ENCODE results near the gene ITPRIP.
A peak's percentile ranks its signal among the peaks of the same experiment; 100 is the strongest.

The ITPRIP gene

DNA sequence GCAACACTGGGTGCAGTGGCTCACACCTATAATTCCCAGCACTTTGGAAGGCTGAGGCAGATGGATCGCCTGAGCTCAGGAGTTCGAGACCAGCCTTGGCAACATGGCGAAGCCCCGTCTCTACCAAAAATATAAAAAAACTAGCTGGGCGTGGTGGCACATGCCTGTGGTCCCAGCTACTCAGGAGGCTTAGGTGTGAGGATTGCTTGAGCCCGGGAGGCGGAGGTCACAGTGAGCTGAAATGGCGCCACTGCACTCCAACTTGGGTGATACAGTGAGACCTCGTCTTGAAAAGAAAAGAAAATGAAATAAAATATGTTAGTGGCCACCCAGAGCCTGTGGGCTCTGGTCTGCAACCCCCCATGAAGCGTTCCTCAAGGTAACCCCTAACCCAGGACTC is 13.3 kb downstream of the ITPRIP start:
- no peak for DNase-seq

DNA sequence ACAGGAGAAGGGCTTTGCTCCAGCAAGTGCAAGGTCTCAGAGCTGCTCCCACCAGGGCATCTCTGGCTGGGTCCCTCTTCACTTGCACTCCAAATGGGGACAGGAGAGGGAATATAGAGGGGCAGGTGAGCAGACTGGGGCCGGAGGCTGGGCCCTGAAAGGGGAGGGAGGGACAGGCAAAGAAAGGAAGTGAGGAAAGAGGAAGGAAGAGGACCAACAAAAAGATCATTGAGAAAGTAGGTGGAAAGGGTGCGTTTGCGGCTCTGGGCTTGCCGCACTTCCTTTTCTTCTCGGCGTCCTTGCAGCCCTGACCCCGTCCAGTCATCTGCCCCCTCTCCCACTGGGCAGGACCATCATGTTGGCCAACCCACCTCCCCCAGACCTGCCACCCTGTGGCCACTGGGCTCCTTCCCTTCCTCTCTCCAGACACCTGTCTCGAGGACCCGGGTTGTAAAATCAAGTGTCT is 14.0 kb downstream of the ITPRIP start:
- peak in 1 of 2 donors; percentile 68 for DNase-seq

GRCh38 chr10:104323760-104324201 is 14.5 kb downstream of the ITPRIP start:
- DNase-seq = no peak

- DNase-seq = no peak
Measured at GRCh38 chr10:104323085-104323484, 15.2 kb downstream of the ITPRIP start.

DNA sequence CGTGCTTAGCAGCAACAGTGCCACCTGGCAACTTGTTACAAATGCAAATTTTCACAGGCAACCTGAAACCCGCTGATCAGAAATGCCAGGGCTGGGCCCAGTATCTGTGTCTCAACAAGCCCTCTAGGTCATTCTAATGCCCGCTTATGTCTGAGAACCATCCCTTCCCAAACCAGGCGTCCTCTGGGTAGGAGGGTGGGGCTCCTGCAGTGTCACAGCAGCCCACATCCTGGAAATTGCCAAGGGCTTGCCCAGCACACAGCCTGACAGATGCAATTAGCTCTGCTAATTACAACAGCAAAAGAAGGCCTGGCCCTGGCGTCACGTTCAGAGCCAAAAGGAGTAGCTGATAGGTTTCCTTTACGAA is 15.9 kb downstream of the ITPRIP start:
- peak; percentile 42 to 51 for DNase-seq

GRCh38 chr10:104321725-104322415 is 16.4 kb downstream of the ITPRIP start:
- no peak for DNase-seq

GRCh38 chr10:104321226-104321625 is 17.0 kb downstream of the ITPRIP start:
- no peak for DNase-seq

DNA sequence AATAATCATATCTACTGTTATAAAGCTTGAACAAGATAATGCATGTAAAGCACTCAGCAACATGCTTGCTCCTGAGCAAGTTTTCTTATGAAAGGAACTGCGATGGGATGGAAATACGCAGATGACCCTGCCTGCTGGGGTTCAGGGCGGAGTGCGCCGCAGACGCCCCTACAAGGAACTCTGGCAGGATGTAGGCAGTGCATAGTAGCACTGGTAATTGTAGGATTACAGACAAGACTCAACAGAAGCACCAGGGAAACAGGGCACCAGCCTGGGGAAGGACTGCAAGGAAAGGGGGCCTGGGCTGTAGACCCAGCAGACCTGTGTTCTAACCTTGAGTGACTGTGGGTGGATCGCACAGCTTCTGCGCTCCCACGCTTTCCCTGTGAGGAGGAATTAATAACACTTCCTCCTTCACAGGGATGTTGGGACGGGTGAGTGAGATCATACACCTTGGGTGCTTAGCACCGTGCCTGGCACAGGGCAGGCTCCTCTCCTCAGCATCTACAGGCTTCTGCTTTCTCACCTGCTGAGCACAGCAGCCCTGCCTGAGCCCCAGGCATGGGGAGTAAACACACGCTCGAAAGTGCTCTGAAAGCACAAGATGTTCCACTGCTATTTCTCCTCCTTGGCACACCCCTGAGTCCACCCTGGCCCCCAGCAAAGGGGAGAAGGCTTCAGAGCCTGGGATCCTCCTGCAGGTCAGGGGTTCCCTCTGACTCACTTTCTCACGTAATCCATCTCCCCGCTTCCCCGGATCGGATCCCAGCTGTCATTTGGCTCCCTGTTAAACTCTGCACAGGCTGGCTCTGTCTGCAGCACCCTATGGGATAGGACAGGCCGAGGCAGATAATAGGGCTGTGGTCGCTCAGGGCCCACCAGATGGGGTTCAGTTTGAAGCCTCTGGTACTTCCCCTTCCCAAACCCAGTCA is 19.2 kb downstream of the ITPRIP start:
- DNase-seq = no peak

- no peak for DNase-seq
Measured at GRCh38 chr10:104318326-104318725, 19.9 kb downstream of the ITPRIP start.

DNA sequence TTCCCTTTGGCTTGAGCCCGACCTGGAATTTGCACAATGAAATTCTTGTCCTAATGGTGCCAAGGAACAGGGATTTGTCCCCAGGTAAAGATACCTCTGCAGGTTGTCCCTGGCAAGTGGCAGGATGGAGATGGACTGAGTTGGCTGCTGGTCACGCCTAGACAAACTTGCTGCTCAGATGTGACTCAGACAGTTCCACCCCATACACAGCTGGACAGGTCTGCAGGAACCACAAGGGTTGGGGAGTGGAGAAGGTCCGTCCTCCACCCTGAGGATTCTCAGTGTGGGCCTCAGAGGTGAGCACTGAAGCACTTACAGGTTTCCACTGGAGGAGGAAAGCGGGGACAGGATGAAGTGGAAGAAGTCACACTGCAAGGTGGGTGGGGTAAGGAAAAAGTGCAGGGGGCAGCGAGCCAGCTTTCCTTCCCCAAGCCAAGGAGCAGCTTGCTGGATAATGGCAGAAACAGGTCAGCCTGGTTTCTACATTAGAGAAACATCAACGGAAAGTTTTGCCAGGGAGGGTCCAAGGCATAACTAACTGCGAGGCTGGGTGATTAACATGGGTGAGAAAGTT is 20.5 kb downstream of the ITPRIP start:
- no peak for DNase-seq

- DNase-seq = no peak
Measured at GRCh38 chr10:104317269-104317710, 21.0 kb downstream of the ITPRIP start.

- DNase-seq = no peak
Measured at GRCh38 chr10:104316321-104317099, 21.8 kb downstream of the ITPRIP start.

DNA sequence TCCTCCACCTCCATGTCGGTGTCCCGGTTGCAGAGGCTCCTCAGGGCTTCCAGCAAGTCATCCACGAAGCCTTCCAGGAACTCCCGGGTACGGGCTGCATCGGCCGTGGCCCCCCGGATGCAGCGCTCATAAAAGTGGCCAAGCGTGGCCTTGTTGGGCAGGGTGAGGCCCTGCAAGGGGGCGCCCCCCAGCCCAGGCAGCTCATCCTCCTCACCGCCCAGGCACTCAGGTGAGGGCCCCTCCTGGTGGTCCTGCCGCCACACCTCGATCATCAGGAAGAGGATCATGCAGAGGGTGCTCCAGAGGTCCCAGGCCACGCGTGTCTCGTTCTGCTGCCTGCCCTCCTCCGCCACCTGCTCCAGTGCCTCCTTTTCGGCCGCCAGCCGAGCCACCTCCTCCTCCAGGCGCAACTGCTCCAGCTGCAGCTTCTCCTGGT is 22.8 kb downstream of the ITPRIP start:
- DNase-seq = no peak

- no peak for DNase-seq
Measured at GRCh38 chr10:104314591-104315485, 23.4 kb downstream of the ITPRIP start.

- no peak for DNase-seq
Measured at GRCh38 chr10:104311184-104311720, 27.0 kb downstream of the ITPRIP start.

- DNase-seq = no peak
Measured at GRCh38 chr10:104309980-104310978, 28.0 kb downstream of the ITPRIP start.

DNA sequence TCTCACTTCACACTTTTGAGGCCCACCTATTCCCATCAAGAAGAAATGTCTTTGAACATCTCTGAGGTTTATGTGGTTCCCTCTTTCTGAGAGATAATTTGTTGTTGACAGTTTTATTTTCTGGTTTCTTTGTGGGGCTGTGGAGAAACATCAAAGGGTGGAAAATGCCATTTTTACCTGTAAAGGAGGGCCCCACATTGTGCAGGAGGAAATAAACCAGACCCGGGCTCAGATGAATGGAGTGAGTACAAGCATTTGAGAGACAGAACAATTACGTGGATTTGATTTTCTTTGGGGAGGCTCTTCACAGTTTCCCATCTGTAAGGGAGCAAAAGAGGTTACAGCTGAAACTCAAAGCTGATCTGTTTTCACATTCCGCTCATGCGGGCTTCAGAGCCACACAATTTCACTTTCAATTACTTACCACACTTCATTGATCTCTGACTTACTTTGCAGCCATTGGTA is 29.8 kb downstream of the ITPRIP start:
- peak in 1 of 2 donors; percentile 38 for DNase-seq

DNA sequence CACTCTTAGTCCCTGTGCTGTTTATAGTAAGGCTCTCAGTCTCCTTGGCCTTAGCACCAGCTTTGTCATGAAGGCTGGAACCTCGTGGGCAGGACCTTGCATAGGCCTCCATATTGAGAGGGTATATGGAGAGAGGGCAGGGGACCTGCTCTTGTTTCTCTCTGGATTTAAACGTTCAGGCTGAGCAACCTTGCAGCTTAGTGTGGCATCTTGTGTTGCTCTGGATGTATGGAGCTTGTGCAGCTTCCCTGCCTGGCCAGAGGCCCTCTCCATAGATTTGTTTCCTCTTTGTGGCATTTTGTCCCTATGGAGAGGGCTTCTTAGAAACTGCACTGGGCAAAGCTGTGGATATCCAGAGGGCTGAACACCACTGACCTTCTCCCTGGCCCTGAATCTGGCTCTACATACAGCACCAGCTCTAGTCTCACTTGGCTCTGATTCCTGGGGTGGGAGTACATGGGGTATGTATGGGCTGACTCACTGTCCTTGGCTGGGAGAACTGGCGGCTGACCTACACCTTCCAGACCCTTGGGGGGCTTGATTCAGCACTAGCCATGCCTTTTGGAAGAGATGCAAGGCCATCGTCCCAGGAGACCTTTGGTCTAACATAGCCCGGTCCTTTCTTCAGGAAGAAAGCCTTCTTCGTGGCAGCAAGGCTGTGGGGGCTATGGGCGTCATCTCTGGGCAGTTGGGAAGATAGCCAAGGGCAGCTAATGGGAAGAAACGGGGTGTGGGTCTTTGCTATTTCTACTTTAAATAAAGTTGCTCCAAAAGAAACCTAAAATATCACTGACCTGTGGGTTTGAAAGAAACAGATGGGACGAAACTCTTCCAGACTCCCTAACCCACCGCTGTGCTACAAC is 30.5 kb downstream of the ITPRIP start:
- DNase-seq = no peak

GRCh38 chr10:104306897-104307296 is 31.4 kb downstream of the ITPRIP start:
- DNase-seq = no peak
